T-helper 17 cell (primary cell): ENCODE data around the gene PTTG1. TPM values are rescaled to one million over a fixed set of nuclear protein-coding genes. Genes with fewer than 3 reads are reported as not detected.
A peak's percentile ranks its signal among the peaks of the same experiment; 100 is the strongest.

Source experiments
- ATAC-seq: fragments of 150-1000 bp; cut with Tn5 transposase; 2 replicates; pipeline ENCODE4 v1.10.0; 2021; ENCODE audit warnings: mild to moderate bottlenecking, moderate library complexity
- DNase-seq, 3 donors: peaks; one replicate each; pipeline versions ENCODE4 v3.0.0 to v3.0.0-alpha.2; 2020 to 2021
- H3K9me3 ChIP-seq: one replicate; pipeline ENCODE4 v1.7.0; 2013; ENCODE audit warnings: low read length, mild to moderate bottlenecking; ENCODE audit not compliant: control insufficient read depth, poor library complexity, severe bottlenecking
- H3K27ac Mint-ChIP-seq: one replicate; pipeline ENCODE4 v1.8.0; 2022; ENCODE audit warnings: mild to moderate bottlenecking, moderate library complexity, mixed read lengths
- H3K27me3 Mint-ChIP-seq: one replicate; pipeline ENCODE4 v1.8.0; 2022; ENCODE audit warnings: mixed read lengths
- H3K36me3 Mint-ChIP-seq: one replicate; pipeline ENCODE4 v1.8.0; 2022; ENCODE audit warnings: low read depth, mixed read lengths
- H3K4me1 Mint-ChIP-seq: one replicate; pipeline ENCODE4 v1.8.0; 2022; ENCODE audit warnings: mild to moderate bottlenecking, mixed read lengths
- H3K4me3 Mint-ChIP-seq: one replicate; pipeline ENCODE4 v1.8.0; 2022; ENCODE audit warnings: mild to moderate bottlenecking, moderate library complexity, mixed read lengths
- total RNA-seq, 4 donors: library from RNA in 2 of 4; stranded (reverse) in 2 of 4; gene quantifications; one replicate each; pipeline ENCODE4 v1.2.3 and lab custom pipeline; 2022 to 2026

Gene PTTG1
- total RNA-seq, 2 donors from 2014 or later, result 13.9 to 16.0 TPM

- H3K4me1 Mint-ChIP-seq, result peaks cover 50% of the 10 kb centered on the region
- peak overlapping the region; percentile 94 for H3K27ac Mint-ChIP-seq
- peaks cover 3% of the 10 kb centered on the region for H3K36me3 Mint-ChIP-seq
- DNase-seq (no peak), ATAC-seq (no peak)
- H3K27me3 Mint-ChIP-seq, result no peaks in the 10 kb centered on the region
- no peaks in the 10 kb centered on the region for H3K9me3 ChIP-seq
- H3K4me3 Mint-ChIP-seq, result peak overlapping the region; percentile 43
These were observed 52.4 kb downstream of the PTTG1 start for GRCh38 chr5:160474084-160474483.

- no peak for ATAC-seq
- H3K36me3 Mint-ChIP-seq, result peaks cover 3% of the 10 kb centered on the region
- DNase-seq, result no peak
- H3K9me3 ChIP-seq, result no peaks in the 10 kb centered on the region
- H3K27me3 Mint-ChIP-seq, result no peaks in the 10 kb centered on the region
- H3K27ac Mint-ChIP-seq, result peak overlapping the region; percentile 93
- H3K4me1 Mint-ChIP-seq, result peaks cover 47% of the 10 kb centered on the region
- peak overlapping the region; percentile 10 for H3K4me3 Mint-ChIP-seq
These were observed 54.3 kb downstream of the PTTG1 start for GRCh38 chr5:160475864-160476438.

GRCh38 chr5:160477266-160477970, 55.8 kb downstream of the PTTG1 start:
- Mint-ChIP-seq H3K4me3 (peak overlapping the region; percentile 69), H3K27ac (peak overlapping the region; percentile 93), H3K4me1 (peaks cover 41% of the 10 kb centered on the region), H3K36me3 (peaks cover 5% of the 10 kb centered on the region), H3K27me3 (no peaks in the 10 kb centered on the region)
- DNase-seq (no peak), ATAC-seq (peak; percentile 79)
- H3K9me3 ChIP-seq, result no peaks in the 10 kb centered on the region

GRCh38 chr5:160478163-160478562, 56.5 kb downstream of the PTTG1 start:
- DNase-seq, result no peak
- no peaks in the 10 kb centered on the region for H3K9me3 ChIP-seq
- peak overlapping the region; percentile 25 for H3K4me3 Mint-ChIP-seq
- ATAC-seq, result no peak
- H3K27ac Mint-ChIP-seq, result peak overlapping the region; percentile 93
- no peaks in the 10 kb centered on the region for H3K27me3 Mint-ChIP-seq
- peaks cover 5% of the 10 kb centered on the region for H3K36me3 Mint-ChIP-seq
- peaks cover 41% of the 10 kb centered on the region for H3K4me1 Mint-ChIP-seq

Other genes starting within 250 kb of the PTTG1 start
- gene FABP6, start 192.3 kb upstream of the PTTG1 start, total RNA-seq, result not detected
- 1 to 10 TPM in 1 of 2 donors, not detected in 1; 1.5 TPM for gene CCNJL, start 109.3 kb upstream of the PTTG1 start, total RNA-seq
- not detected for gene C1QTNF2, start 51.2 kb upstream of the PTTG1 start, total RNA-seq
- not detected for gene FAM200C, start 21.8 kb upstream of the PTTG1 start, total RNA-seq
- gene SLU7, start 2.8 kb upstream of the PTTG1 start, total RNA-seq, result 10 to 100 TPM; 79.2 to 93.4 TPM